DND-41 (cell line): ENCODE data around the gene UBTD1.

Experiments
- ATAC-seq: fragments of 200-7000 bp; cut with Tn5 transposase; 3 replicates; pipeline ENCODE4 v1.9.1; 2021; ENCODE audit warnings: low read depth; ENCODE audit not compliant: insufficient read depth
- DNase-seq: peaks from one replicate; pipeline ENCODE4 v3.0.0-alpha.2; 2020
- H2AFZ ChIP-seq: 2 replicates; pipeline ENCODE4 v1.6.0; 2012; ENCODE audit warnings: low read depth, low read length
- H3K27ac ChIP-seq: 2 replicates; pipeline ENCODE4 v1.5.1; 2012; ENCODE audit warnings: low read length, inconsistent platforms
- H3K27me3 ChIP-seq: fragments of 200-600 bp; sonication (generic); 2 replicates; pipeline ENCODE4 v1.6.0; 2012; ENCODE audit warnings: low read length, mild to moderate bottlenecking, inconsistent platforms; ENCODE audit not compliant: insufficient read depth, poor library complexity
- H3K36me3 ChIP-seq: 2 replicates; pipeline ENCODE4 v1.5.1; 2012; ENCODE audit warnings: low read length, inconsistent platforms; ENCODE audit not compliant: insufficient read depth
- H3K4me1 ChIP-seq: 2 replicates; pipeline ENCODE4 v1.5.1; 2012; ENCODE audit warnings: mild to moderate bottlenecking, low read length; ENCODE audit not compliant: insufficient read depth
- H3K4me2 ChIP-seq: 2 replicates; pipeline ENCODE4 v1.6.0; 2012; ENCODE audit warnings: mild to moderate bottlenecking, moderate library complexity, low read length, inconsistent platforms; ENCODE audit not compliant: insufficient read depth
- H3K4me3 ChIP-seq, 2 experiments: fragments of 200-600 bp in 1 of 2; shearing (Covaris generic) in 1 of 2; 2 replicates each; pipeline ENCODE4 v1.5.1; 2012 to 2016; ENCODE audit warnings: inconsistent platforms in 2 of 2, low read length in 2 of 2, mild to moderate bottlenecking in 2 of 2, low read depth in 1 of 2, moderate library complexity in 1 of 2
- H3K79me2 ChIP-seq: 2 replicates; pipeline ENCODE4 v1.6.0; 2012; ENCODE audit warnings: low read length, inconsistent platforms; ENCODE audit not compliant: insufficient read depth
- H3K9ac ChIP-seq: 2 replicates; pipeline ENCODE4 v1.6.0; 2012; ENCODE audit warnings: low read depth, mild to moderate bottlenecking, inconsistent platforms, low read length, moderate library complexity
- H3K9me3 ChIP-seq: 2 replicates; pipeline ENCODE4 v1.5.1; 2012; ENCODE audit warnings: low read length, moderate library complexity, mild to moderate bottlenecking, inconsistent platforms; ENCODE audit not compliant: insufficient read depth, severe bottlenecking
- H4K20me1 ChIP-seq: 2 replicates; pipeline ENCODE4 v1.6.0; 2012; ENCODE audit warnings: low read length; ENCODE audit not compliant: insufficient read depth
- CTCF ChIP-seq: IDR thresholded peaks from 2 replicates; pipeline ENCODE4 v1.5.1; 2012; ENCODE audit warnings: borderline replicate concordance, low read length, moderate library complexity, mild to moderate bottlenecking; ENCODE audit not compliant: poor library complexity, severe bottlenecking; ENCODE audit errors: extremely low read depth
- EZH2 ChIP-seq: IDR thresholded peaks from 3 replicates; pipeline ENCODE4 v1.6.1; 2012; ENCODE audit warnings: borderline replicate concordance, low read depth, mild to moderate bottlenecking, moderate library complexity, low read length, inconsistent platforms; ENCODE audit not compliant: severe bottlenecking

The UBTD1 gene

GRCh38 chr10:97499561-97500296 is 1.0 kb downstream of the UBTD1 start:
- no peak for ATAC-seq
- H3K36me3 ChIP-seq: peaks cover 5% of the 10 kb centered on the region
- H3K9ac ChIP-seq: peak overlapping the region; percentile 70; the same call in 1 of the 2 replicates
- peak overlapping the region; percentile 92 for H3K4me2 ChIP-seq
- H3K27ac ChIP-seq: no peak overlapping the region
- no peak for DNase-seq
- peaks cover 32% of the 10 kb centered on the region for H3K27me3 ChIP-seq
- peaks cover 38% of the 10 kb centered on the region for H4K20me1 ChIP-seq
- H3K9me3 ChIP-seq: no peaks in the 10 kb centered on the region
- peak overlapping the region; percentile 61 to 94; a peak in 3 of 4 replicates for H3K4me3 ChIP-seq
- peak overlapping the region; percentile 81 for H2AFZ ChIP-seq
- H3K4me1 ChIP-seq: peaks cover 38% of the 10 kb centered on the region
- H3K79me2 ChIP-seq: peaks cover 35% of the 10 kb centered on the region
- TF ChIP-seq CTCF (no peak), EZH2 (no peak)

- H3K4me2 ChIP-seq: no peak overlapping the region
- no peak overlapping the region for H3K4me3 ChIP-seq
- DNase-seq: no peak
- H3K4me1 ChIP-seq: peaks cover 34% of the 10 kb centered on the region
- no peak overlapping the region for H3K27ac ChIP-seq
- H3K27me3 ChIP-seq: peaks cover 32% of the 10 kb centered on the region
- TF ChIP-seq EZH2 (no peak), CTCF (no peak)
- H2AFZ ChIP-seq: no peak overlapping the region
- peaks cover 5% of the 10 kb centered on the region for H3K36me3 ChIP-seq
- no peaks in the 10 kb centered on the region for H3K9me3 ChIP-seq
- peaks cover 33% of the 10 kb centered on the region for H4K20me1 ChIP-seq
- H3K9ac ChIP-seq: no peak overlapping the region
- H3K79me2 ChIP-seq: peaks cover 29% of the 10 kb centered on the region
- no peak for ATAC-seq
These were observed 1.5 kb downstream of the UBTD1 start for GRCh38 chr10:97500297-97500575.

GRCh38 chr10:97502916-97503315 is 4.2 kb downstream of the UBTD1 start:
- H3K27ac ChIP-seq: no peak overlapping the region
- TF ChIP-seq CTCF (no peak), EZH2 (no peak)
- H3K4me2 ChIP-seq: no peak overlapping the region
- peaks cover 37% of the 10 kb centered on the region for H3K27me3 ChIP-seq
- H3K9me3 ChIP-seq: no peaks in the 10 kb centered on the region
- no peaks in the 10 kb centered on the region; the same call in 1 of the 2 replicates for H3K36me3 ChIP-seq
- H3K9ac ChIP-seq: no peak overlapping the region
- DNase-seq (no peak), ATAC-seq (no peak)
- no peak overlapping the region for H3K4me3 ChIP-seq
- peaks cover 11% of the 10 kb centered on the region for H3K4me1 ChIP-seq
- H4K20me1 ChIP-seq: peaks cover 11% of the 10 kb centered on the region; the same call in 1 of the 2 replicates
- H3K79me2 ChIP-seq: peaks cover 3% of the 10 kb centered on the region
- H2AFZ ChIP-seq: no peak overlapping the region
